Neuronal stem cell (in vitro differentiated cells): ENCODE data around the gene PDGFA.

ENCODE experiments used
- DNase-seq: peaks from one replicate; pipeline ENCODE4 v3.0.0-alpha.2; 2013; ENCODE audit warnings: low spot score
- H2AFZ ChIP-seq: one replicate; pipeline ENCODE4 v1.6.1; 2013; ENCODE audit warnings: mild to moderate bottlenecking, low read length, inconsistent platforms
- H2AK5ac ChIP-seq: 2 replicates; pipeline ENCODE4 v1.6.1; 2013; ENCODE audit warnings: low read depth, mild to moderate bottlenecking, inconsistent platforms, low read length, moderate library complexity, mixed read lengths
- H2BK120ac ChIP-seq: 2 replicates; pipeline ENCODE4 v1.6.1; 2013; ENCODE audit warnings: low read depth, mild to moderate bottlenecking, inconsistent platforms, low read length, moderate library complexity, mixed read lengths
- H2BK12ac ChIP-seq: one replicate; pipeline ENCODE4 v1.6.1; 2013; ENCODE audit warnings: low read length, inconsistent platforms
- H2BK15ac ChIP-seq: 2 replicates; pipeline ENCODE4 v1.6.1; 2013; ENCODE audit warnings: mild to moderate bottlenecking, low read length, inconsistent platforms, mixed read lengths
- H2BK5ac ChIP-seq: one replicate; pipeline ENCODE4 v1.6.1; 2013; ENCODE audit warnings: inconsistent platforms, mild to moderate bottlenecking, low read length, moderate library complexity
- H3K14ac ChIP-seq: one replicate; pipeline ENCODE4 v1.6.1; 2013; ENCODE audit warnings: low read length, inconsistent platforms
- H3K18ac ChIP-seq: 2 replicates; pipeline ENCODE4 v1.6.1; 2013; ENCODE audit warnings: low read length, inconsistent platforms
- H3K23ac ChIP-seq: 2 replicates; pipeline ENCODE4 v1.6.1; 2013; ENCODE audit warnings: low read depth, mild to moderate bottlenecking, mixed read lengths, low read length, inconsistent platforms; ENCODE audit not compliant: poor library complexity
- H3K27ac ChIP-seq: replicated peaks from 3 replicates; pipeline ENCODE4 v1.5.1; 2013; ENCODE audit warnings: low read length, inconsistent platforms
- H3K27me3 ChIP-seq, 3 experiments: 2 replicates each; pipeline ENCODE4 v1.6.1; 2013; ENCODE audit warnings: low read length in 3 of 3, mild to moderate bottlenecking in 2 of 3, inconsistent platforms in 1 of 3, low read depth in 1 of 3, mixed read lengths in 1 of 3, moderate library complexity in 1 of 3; ENCODE audit not compliant: control insufficient read depth in 3 of 3, insufficient read depth in 3 of 3
- H3K36me3 ChIP-seq, 2 donors: replicated peaks in 1 of 2; 2 replicates each; pipeline ENCODE4 v1.6.1; 2013; ENCODE audit warnings: low read length in 2 of 2; ENCODE audit not compliant: control insufficient read depth in 2 of 2, insufficient read depth in 2 of 2
- H3K4ac ChIP-seq: 2 replicates; pipeline ENCODE4 v1.6.1; 2013; ENCODE audit warnings: inconsistent platforms, mild to moderate bottlenecking, low read length, moderate library complexity
- H3K4me1 ChIP-seq, 2 donors: 1 replicate in 1 of 2; 2 replicates in 1 of 2; pipeline ENCODE4 v1.6.1; 2013; ENCODE audit warnings: low read length in 2 of 2, low read depth in 1 of 2; ENCODE audit not compliant: control insufficient read depth in 2 of 2, insufficient read depth in 1 of 2
- H3K4me2 ChIP-seq: one replicate; pipeline ENCODE4 v1.6.1; 2013; ENCODE audit warnings: mild to moderate bottlenecking, low read length, inconsistent platforms; ENCODE audit not compliant: insufficient read depth, poor library complexity, severe bottlenecking
- H3K4me3 ChIP-seq, 2 donors: 2 replicates each; pipeline ENCODE4 v1.5.1; 2013; ENCODE audit warnings: low read length in 2 of 2, mild to moderate bottlenecking in 2 of 2, inconsistent platforms in 1 of 2, moderate library complexity in 1 of 2
- H3K79me1 ChIP-seq: one replicate; pipeline ENCODE4 v1.6.1; 2013; ENCODE audit warnings: low read depth, mild to moderate bottlenecking, inconsistent platforms, low read length, moderate library complexity
- H3K9ac ChIP-seq: one replicate; pipeline ENCODE4 v1.6.1; 2013; ENCODE audit warnings: mild to moderate bottlenecking, low read depth, low read length, inconsistent platforms; ENCODE audit not compliant: poor library complexity
- H3K9me3 ChIP-seq, 2 donors: replicated peaks in 1 of 2; 2 replicates each; pipeline versions ENCODE3 to v1.6.1; 2013; ENCODE audit warnings: low read length in 2 of 2, mild to moderate bottlenecking in 2 of 2, inconsistent platforms in 1 of 2, low read depth in 1 of 2, mixed read lengths in 1 of 2, moderate library complexity in 1 of 2; ENCODE audit not compliant: control insufficient read depth in 2 of 2, insufficient read depth in 1 of 2
- H4K8ac ChIP-seq: one replicate; pipeline ENCODE4 v1.6.1; 2013; ENCODE audit warnings: low read depth, mild to moderate bottlenecking, inconsistent platforms, low read length, moderate library complexity
- H4K91ac ChIP-seq: one replicate; pipeline ENCODE4 v1.6.1; 2013; ENCODE audit warnings: low read length, low read depth, mild to moderate bottlenecking, inconsistent platforms; ENCODE audit not compliant: poor library complexity
- WGBS, 2 donors: extraction: QIAGEN DNeasy Blood & Tissue Kit; methylation state at CpG; one replicate each; pipeline ENCODE4 v1.1.7; 2013; ENCODE audit warnings: missing lambda C conversion rate in 2 of 2, mixed read lengths in 1 of 2; ENCODE audit not compliant: insufficient read length in 2 of 2, insufficient replicate concordance in 1 of 2; ENCODE audit errors: extremely low coverage in 2 of 2; 5-methylcytosine and 5-hydroxymethylcytosine counted together

The PDGFA gene

GRCh38 chr7:472640-472957 is 47.0 kb downstream of the PDGFA start:
- H3K14ac ChIP-seq, result no peak overlapping the region
- no peak overlapping the region for H2BK120ac ChIP-seq
- DNase-seq, result no peak
- H3K4me2 ChIP-seq, result no peak overlapping the region
- no peak overlapping the region for H4K91ac ChIP-seq
- no peaks in the 10 kb centered on the region for H3K79me1 ChIP-seq
- H3K18ac ChIP-seq, result no peak overlapping the region
- peaks cover 0 to 15% of the 10 kb centered on the region in 2 donors for H3K9me3 ChIP-seq
- no peak overlapping the region for H2BK12ac ChIP-seq
- H2BK15ac ChIP-seq, result peak overlapping the region; percentile 88
- peak overlapping the region; percentile 6 for H2AK5ac ChIP-seq
- H3K4me1 ChIP-seq, result no peaks in the 10 kb centered on the region
- H3K27ac ChIP-seq, result no peak overlapping the region
- H3K27me3 ChIP-seq, result peaks cover 0 to under 1% (median 0%) of the 10 kb centered on the region in 3 experiments
- WGBS, 2 donors, result no CpG with 5 or more reads among the region's 4 CpGs
- H2AFZ ChIP-seq, result no peak overlapping the region
- H2BK5ac ChIP-seq, result no peak overlapping the region
- H3K4me3 ChIP-seq, result no peak overlapping the region
- peaks cover 0 to 4% of the 10 kb centered on the region in 2 donors for H3K36me3 ChIP-seq
- no peak overlapping the region for H3K4ac ChIP-seq
- no peak overlapping the region for H3K23ac ChIP-seq
- no peak overlapping the region for H3K9ac ChIP-seq
- H4K8ac ChIP-seq, result no peak overlapping the region

GRCh38 chr7:471866-472639 is 47.6 kb downstream of the PDGFA start:
- no peak for DNase-seq

DNA sequence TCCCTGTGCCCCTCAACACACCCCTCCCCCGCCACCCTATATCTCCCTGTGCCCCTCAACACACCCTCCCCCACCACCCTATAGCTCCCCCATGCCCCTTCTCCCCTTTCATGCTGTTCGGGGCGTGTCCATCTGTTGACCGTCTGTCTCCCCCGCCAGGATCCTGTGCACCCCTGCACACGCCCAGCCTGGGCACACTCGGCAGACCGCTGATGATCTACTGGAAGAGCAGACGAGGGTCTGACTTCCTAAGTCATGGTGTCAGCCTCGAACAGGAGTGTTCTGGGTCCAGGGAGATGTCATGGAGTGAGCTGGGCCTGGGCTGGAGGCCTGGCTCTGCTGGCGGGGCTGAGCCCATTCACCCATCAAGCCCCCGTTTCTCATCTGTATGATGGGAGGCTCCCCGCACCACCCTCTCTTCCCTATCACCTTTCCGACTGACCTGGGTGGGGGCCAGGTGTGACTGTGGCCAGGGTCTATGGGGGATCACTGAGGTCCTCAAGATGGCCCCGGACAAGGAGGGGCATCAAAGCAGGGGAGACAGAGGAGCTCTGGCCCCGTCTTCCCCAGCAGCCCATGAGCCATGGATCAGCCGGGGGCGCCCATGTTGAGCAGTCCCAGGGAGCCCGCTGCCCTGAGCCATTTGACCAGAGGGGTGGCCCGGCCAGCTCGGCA is 48.3 kb downstream of the PDGFA start:
- Histone ChIP-seq H3K4ac (no peak overlapping the region), H2BK12ac (peak overlapping the region; percentile 46), H3K4me3 (no peak overlapping the region), H3K27me3 (no peaks in the 10 kb centered on the region), H2BK5ac (peak overlapping the region; percentile 55), H4K8ac (no peak overlapping the region), H3K9ac (no peak overlapping the region), H2BK120ac (no peak overlapping the region), H3K27ac (no peak overlapping the region), H3K14ac (no peak overlapping the region), H3K9me3 (peaks cover 0 to 16% of the 10 kb centered on the region in 2 donors), H3K18ac (peak overlapping the region; percentile 85), H3K36me3 (peaks cover 0 to 4% of the 10 kb centered on the region in 2 donors), H3K23ac (peak overlapping the region; percentile 63), H3K79me1 (no peaks in the 10 kb centered on the region), H2BK15ac (peak overlapping the region; percentile 90), H2AK5ac (peak overlapping the region; percentile 99), H3K4me1 (no peaks in the 10 kb centered on the region), H3K4me2 (no peak overlapping the region), H2AFZ (no peak overlapping the region), H4K91ac (no peak overlapping the region)
- DNase-seq, result no peak
- WGBS, 2 donors, result no CpG with 5 or more reads among the region's 21 CpGs

More at GRCh38 chr7:471866-472639, 47.6 kb downstream of the PDGFA start:
- H3K36me3 ChIP-seq, result peaks cover 0 to 4% of the 10 kb centered on the region in 2 donors
- peak overlapping the region; percentile 55 for H2BK5ac ChIP-seq
- H3K27me3 ChIP-seq, result no peaks in the 10 kb centered on the region
- no peak overlapping the region for H2AFZ ChIP-seq
- no peak overlapping the region for H2BK12ac ChIP-seq
- no peak overlapping the region for H3K4me3 ChIP-seq
- H3K9ac ChIP-seq, result peak overlapping the region; percentile 16
- peaks cover 0 to 16% of the 10 kb centered on the region in 2 donors for H3K9me3 ChIP-seq
- no peak overlapping the region for H4K8ac ChIP-seq
- H2AK5ac ChIP-seq, result peak overlapping the region; percentile 99
- H3K79me1 ChIP-seq, result no peaks in the 10 kb centered on the region
- H3K18ac ChIP-seq, result peak overlapping the region; percentile 85
- H3K23ac ChIP-seq, result peak overlapping the region; percentile 63
- no peak overlapping the region for H4K91ac ChIP-seq
- H2BK120ac ChIP-seq, result no peak overlapping the region
- no peak overlapping the region for H3K27ac ChIP-seq
- peak overlapping the region; percentile 90 for H2BK15ac ChIP-seq
- H3K4me2 ChIP-seq, result no peak overlapping the region
- H3K4ac ChIP-seq, result no peak overlapping the region
- WGBS, 2 donors, result no CpG with 5 or more reads among the region's 26 CpGs
- no peaks in the 10 kb centered on the region for H3K4me1 ChIP-seq
- H3K14ac ChIP-seq, result peak overlapping the region; percentile 60

DNA sequence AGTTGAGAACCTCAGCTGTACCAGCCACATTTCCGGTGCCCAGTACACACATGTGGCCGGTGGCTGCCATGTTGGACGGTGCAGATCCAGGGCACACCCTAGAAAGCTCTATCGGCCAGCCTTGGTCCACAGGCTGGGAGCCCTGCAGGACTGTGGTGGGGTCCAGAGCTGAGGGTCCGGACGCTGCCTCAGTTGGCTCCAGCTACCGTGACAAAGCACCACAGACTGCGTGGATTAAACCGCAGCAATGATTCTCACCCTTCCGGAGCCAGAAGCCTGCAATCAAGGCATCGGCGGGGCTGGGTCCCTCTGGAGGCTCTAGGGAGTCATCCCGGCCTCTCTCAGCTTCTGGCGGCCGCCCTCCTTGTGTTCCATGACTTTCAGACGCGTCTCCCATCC is 50.1 kb downstream of the PDGFA start:
- Histone ChIP-seq H4K8ac (no peak overlapping the region), H2AK5ac (no peak overlapping the region), H3K4ac (no peak overlapping the region), H3K4me3 (no peak overlapping the region), H3K23ac (no peak overlapping the region), H3K9me3 (peaks cover 0 to 13% of the 10 kb centered on the region in 2 donors), H3K4me2 (no peak overlapping the region), H2BK5ac (no peak overlapping the region), H2BK15ac (no peak overlapping the region), H3K14ac (no peak overlapping the region), H3K79me1 (no peaks in the 10 kb centered on the region), H2BK120ac (no peak overlapping the region), H3K18ac (peak overlapping the region; percentile 53), H3K27me3 (no peaks in the 10 kb centered on the region), H2BK12ac (peak overlapping the region; percentile 65), H3K27ac (no peak overlapping the region), H3K9ac (no peak overlapping the region), H3K4me1 (no peaks in the 10 kb centered on the region), H3K36me3 (peaks cover 0 to 4% of the 10 kb centered on the region in 2 donors), H2AFZ (no peak overlapping the region), H4K91ac (no peak overlapping the region)
- DNase-seq, result no peak
- WGBS, 2 donors, result no CpG with 5 or more reads among the region's 17 CpGs
